Measurements from ENCODE around the gene NT5DC4.
"Not testable (repeated sequence)": the region's sequence is repeated elsewhere in the genome, so short reads cannot be mapped to it uniquely, and the experiment has no call there.

The NT5DC4 gene

DNA sequence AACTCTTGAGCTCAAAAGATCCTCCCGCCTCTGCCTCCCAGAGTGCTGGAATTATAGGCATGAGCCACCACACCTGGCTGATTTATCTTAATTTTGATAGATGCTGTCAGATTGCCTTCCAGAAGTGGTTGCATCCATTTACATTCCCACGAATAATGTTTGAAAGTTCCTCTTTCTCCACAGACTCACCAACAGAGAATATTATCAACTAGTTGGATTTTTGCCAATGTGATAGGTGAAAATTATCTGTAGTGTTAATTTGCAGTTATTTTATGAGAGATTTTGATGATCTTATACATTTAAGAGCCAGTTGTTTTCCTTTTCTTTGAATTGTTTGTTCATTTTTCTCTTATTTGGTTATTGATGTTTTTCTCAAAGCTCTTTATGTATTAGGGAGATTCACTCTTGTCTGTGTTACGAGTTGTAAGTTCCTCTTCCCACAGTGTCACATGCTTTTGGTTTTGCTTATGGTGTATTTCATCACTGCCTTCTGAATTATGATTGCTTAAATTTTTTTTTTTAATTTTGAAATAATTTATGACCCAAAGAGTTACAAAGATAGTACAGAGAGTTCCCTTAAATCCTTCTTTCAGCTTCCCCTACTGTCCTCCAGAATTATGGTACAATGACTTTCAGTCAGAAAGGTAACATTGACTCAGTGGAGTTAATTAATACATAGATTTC, 20.7 kb upstream of the NT5DC4 start:
- no peak for DNase-seq (ENCODE audit: low read depth, low spot score)

DNA sequence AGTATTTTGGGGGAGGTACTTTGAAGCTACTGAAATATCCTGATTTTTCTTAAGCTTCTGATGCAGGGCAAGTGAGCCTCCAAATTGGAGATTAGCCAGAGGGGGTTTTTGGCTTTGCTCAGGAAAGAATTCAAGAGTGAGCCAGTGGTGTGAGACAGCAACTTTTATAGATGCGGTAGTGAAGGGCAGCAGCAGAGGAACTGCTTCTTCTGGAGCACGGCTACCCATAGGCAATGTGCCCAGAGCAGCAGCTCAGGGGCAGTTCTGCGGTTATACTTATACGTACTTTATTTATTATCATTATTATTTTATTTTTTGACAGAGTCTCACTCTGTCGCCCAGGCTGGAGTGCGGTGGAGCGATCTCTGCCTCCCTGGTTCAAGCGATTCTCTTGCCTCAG, 19.8 kb upstream of the NT5DC4 start:
- DNase-seq (ENCODE audit: low read depth, low spot score): no peak

DNA sequence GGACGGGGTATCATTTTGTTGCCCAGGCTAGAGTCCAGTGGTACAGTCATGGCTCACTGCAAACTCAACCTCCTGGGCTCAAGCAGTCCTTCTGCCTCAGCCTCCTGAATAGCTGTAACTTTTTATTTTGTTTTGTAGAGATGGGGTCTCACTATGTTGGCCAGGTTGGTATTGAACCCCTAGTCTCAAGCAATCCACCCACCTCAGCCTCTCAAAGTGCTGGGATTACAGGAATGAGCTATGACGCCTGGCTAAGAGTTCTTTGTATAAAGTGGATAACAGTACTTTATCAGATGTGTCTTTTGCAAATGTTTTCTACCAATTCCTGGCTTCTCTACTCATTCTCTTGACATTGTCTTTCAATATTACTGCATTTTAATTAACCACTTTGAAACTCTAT, 17.1 kb upstream of the NT5DC4 start:
- no peak for DNase-seq (ENCODE audit: low read depth, low spot score)

DNA sequence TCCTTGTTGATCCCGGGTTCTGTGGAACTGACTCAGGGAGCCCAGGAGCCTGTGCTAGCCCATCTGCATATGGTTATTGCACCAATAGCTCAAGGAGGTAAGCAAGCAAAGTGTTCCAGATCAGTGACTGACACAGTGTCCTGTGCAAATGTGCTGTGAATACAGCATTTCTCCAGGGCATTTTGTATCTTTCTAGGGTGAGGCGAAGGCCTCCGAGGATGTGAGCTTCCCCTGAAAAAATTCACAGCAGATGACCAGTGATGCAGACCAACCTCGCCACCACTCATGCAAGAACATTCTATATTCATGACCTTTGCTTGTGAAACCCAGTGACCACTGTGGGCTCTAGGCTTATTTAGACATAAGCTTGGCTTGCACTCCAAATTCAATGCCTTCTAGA, 15.2 kb upstream of the NT5DC4 start:
- no peak for DNase-seq (ENCODE audit: low read depth, low spot score)

DNA sequence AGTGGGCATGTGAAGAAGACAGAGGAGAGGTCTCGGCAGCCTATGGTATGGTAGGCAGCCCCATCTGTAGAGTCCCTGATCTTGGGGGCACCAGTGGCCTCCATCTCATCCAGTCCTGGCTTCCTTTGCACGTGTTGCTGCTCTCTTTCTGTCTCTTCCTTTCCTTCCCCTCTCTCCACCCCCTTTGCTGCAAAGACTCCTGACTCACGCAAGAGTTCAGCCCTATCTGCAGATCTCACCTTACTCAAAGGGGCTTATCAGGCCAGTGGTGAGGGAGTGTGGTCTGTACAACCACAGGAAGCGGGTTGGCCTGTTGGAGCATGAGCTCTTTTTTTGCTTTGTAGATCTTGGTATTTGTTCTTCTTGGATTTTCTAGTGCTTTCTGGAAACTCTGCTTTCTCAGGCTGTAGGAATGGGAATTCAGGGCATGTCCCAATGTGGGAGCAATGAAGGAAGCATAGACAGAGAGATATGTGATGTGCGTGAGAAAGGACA, 14.6 kb upstream of the NT5DC4 start:
- DNase-seq (ENCODE audit: low read depth, low spot score): no peak

- DNase-seq (ENCODE audit: low read depth, low spot score): not testable (repeated sequence)
Observed at GRCh38 chr2:112706947-112707346, 13.9 kb upstream of the NT5DC4 start.

GRCh38 chr2:112708968-112709367, 11.9 kb upstream of the NT5DC4 start:
- no peak for DNase-seq (ENCODE audit: low read depth, low spot score)

DNA sequence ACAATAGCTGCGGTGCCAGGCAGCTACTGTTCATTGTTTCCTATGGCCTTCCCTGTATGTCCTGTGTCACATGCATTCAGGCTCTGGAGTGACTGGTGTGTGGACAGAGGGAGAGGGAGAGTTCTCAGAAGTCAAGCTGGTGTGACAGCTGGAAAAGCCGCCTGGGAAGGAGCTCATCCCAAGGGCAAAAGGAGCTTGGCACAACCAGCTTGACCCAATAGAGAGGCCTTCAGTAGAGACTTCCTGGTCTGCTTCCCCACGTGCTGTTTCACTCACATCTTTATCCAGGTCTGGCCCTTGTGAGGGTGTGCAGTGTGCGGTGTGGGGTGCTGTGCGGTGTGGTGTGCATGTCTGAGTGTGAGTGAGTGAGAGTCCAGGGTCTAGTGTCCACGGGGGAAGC, 11.1 kb upstream of the NT5DC4 start:
- no peak for DNase-seq (ENCODE audit: low read depth, low spot score)

DNA sequence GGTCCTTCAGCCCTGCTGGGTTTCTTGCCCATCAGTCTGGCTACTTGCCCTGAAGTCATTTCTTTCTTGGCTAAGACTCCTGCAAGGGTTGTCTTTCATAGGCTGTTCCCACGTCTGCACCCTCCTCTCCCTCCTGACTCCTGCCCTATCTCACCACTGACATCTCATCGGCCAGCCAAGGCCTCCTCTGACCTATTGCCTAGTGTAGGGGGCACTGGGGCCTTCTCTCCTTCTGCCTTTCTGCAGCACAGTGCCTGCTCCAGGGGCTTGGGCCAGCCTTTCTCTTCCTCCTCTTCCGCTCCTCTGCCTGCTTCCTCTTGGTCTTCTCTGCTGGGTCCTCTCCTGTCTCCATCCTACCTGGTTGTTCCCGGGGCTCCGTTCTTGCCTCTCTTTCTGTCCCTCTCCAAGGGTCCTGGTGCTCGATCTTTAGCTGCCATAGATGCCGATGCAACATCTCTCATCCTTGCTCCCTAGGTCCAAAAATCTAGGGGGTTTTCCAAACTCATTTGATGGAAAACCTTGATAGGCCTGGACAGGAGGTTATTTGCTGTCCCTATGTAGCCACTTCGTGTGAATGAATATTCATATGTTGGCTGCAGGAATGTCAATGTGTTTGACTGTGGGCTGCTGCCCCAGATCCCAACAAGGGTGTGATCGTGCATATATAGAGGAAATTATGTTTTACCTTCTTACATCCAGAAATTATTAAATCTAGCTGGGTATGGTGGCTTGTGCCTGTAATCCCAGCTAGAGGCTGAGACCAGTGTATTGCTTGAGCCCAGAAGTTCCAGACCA, 9.7 kb upstream of the NT5DC4 start:
- DNase-seq (ENCODE audit: low read depth, low spot score): no peak

DNA sequence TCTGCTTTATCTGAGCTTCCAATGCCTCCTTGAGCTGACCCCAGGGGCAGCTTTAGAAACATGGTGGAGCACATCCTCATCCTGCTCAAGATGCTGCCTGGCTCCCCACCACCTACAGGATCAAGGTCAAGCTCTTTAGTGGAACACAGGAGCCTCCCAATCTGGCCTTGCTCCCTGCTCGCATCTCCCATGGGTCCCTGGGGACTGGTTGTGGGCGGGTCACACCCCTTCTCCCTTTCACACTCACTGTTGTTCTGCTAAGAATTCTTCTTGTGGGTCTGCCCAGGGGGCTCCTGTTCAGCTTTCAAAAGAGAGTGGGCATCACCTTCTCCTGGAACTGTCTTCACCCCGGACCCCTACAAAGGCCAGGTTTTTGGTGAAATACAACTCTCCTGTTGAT, 8.4 kb upstream of the NT5DC4 start:
- no peak for DNase-seq (ENCODE audit: low read depth, low spot score)

GRCh38 chr2:112712903-112713584, 7.8 kb upstream of the NT5DC4 start:
- DNase-seq (ENCODE audit: low read depth, low spot score): no peak

GRCh38 chr2:112713585-112713925, 7.3 kb upstream of the NT5DC4 start:
- DNase-seq (ENCODE audit: low read depth, low spot score): no peak

DNA sequence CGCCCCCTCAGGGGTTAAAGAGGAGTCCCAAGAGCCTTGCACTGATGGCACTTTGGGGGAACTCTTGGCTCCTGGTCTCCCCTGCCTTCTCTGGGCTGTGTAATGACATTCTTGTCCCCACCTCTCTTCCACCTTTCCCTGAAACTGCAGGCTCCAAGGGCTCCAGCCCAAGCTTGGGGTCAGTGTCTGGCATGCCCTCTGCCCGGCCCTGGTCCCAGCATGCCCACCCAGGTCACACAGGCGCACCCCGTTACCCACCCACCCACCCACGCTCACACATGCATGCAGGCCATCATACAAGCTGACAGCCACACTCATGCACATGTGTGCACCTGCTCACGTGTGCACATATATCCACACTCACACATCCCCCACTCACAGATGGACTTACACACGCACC, 6.9 kb upstream of the NT5DC4 start:
- DNase-seq (ENCODE audit: low read depth, low spot score): no peak

- no peak for DNase-seq (ENCODE audit: low read depth, low spot score)
Observed at GRCh38 chr2:112714331-112714730, 6.5 kb upstream of the NT5DC4 start.

GRCh38 chr2:112714836-112715631, 5.8 kb upstream of the NT5DC4 start:
- no peak for DNase-seq (ENCODE audit: low read depth, low spot score)

DNA sequence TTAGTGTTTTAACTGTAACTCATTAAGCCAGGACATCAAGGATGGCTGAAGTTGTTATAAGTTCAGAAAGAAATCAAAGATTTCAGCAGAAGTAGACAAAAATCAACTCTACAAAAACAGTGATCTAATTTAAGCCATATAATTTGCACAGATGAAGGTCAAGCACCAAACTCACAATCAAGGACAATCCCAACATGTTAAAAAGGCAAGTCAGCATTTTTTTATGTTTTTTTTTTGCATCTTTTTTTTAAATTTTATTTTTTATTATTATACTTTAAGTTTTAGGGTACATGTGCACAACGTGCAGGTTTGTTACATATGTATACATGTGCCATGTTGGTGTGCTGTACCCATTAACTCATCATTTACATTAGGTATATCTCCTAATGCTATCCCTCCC, 4.7 kb upstream of the NT5DC4 start:
- not testable (repeated sequence) for DNase-seq (ENCODE audit: low read depth, low spot score)

- not testable (repeated sequence) for DNase-seq (ENCODE audit: low read depth, low spot score)
Observed at GRCh38 chr2:112716826-112717352, 3.9 kb upstream of the NT5DC4 start.

GRCh38 chr2:112718863-112719370, 1.9 kb upstream of the NT5DC4 start:
- no peak for DNase-seq (ENCODE audit: low read depth, low spot score)

- DNase-seq (ENCODE audit: low read depth, low spot score): no peak
Observed at GRCh38 chr2:112721819-112722522, 1.2 kb downstream of the NT5DC4 start.

GRCh38 chr2:112722816-112723546, 2.2 kb downstream of the NT5DC4 start:
- DNase-seq (ENCODE audit: low read depth, low spot score): no peak
